Activated B cell treated with CpG ODN at 0.5 μM for 24 hours (primary cell): ENCODE measurements around the gene MARS1. TPM values are rescaled to one million over a fixed set of nuclear protein-coding genes. Genes with fewer than 3 reads are reported as not detected.

Experiments
- ATAC-seq: fragments of 200-7000 bp; cut with Tn5 transposase; one replicate; pipeline ENCODE4 v1.10.0; 2021; ENCODE audit warnings: low read depth, mild to moderate bottlenecking, moderate library complexity
- CTCF ChIA-PET: fragments of 350-600 bp; sonication (Branson Sonifier 250); formaldehyde crosslinking; loops from one replicate; lab custom pipeline; 2021; ENCODE audit warnings: antibody characterized with exemption; lab: Charles Lee
- POLR2A ChIA-PET: fragments of 350-600 bp; sonication (Branson Sonifier 250); formaldehyde crosslinking; loops from one replicate; lab custom pipeline; 2021; ENCODE audit warnings: antibody characterized with exemption; lab: Charles Lee
- DNase-seq: peaks from one replicate; pipeline ENCODE4 v3.0.0; 2022
- H3K27ac Mint-ChIP-seq: one replicate; pipeline ENCODE4 v1.8.0; 2020; ENCODE audit warnings: mixed read lengths
- H3K27me3 Mint-ChIP-seq: one replicate; pipeline ENCODE4 v1.8.0; 2021; ENCODE audit warnings: mixed read lengths
- H3K36me3 Mint-ChIP-seq: one replicate; pipeline ENCODE4 v1.8.0; 2021; ENCODE audit warnings: low read depth, mixed read lengths
- H3K4me1 Mint-ChIP-seq: one replicate; pipeline ENCODE4 v1.8.0; 2021; ENCODE audit warnings: mixed read lengths
- H3K4me3 Mint-ChIP-seq: one replicate; pipeline ENCODE4 v1.8.0; 2020; ENCODE audit warnings: mild to moderate bottlenecking, mixed read lengths
- H3K9me3 Mint-ChIP-seq: one replicate; pipeline ENCODE4 v1.8.0; 2020; ENCODE audit warnings: mixed read lengths
- intact Hi-C: fragments of 100-400 bp; cut with micrococcal nuclease; formaldehyde crosslinking; loops from one replicate; pipeline ENCODE4 v1.15.1; 2024
- total RNA-seq: library from RNA; stranded (reverse); gene quantifications from 2 replicates; pipeline ENCODE4 v1.2.3, GENCODE V29; 2022
- TF ChIP-seq, protein P1 (sequence below): fragments of 200-600 bp; IDR thresholded peaks from one replicate; pipeline ENCODE4 v1.8.0; 2022; ENCODE audit warnings: antibody characterized with exemption, mild to moderate bottlenecking

MARS1 gene
- total RNA-seq, 1 donor from 2014 or later, result 425 TPM

- H3K36me3 Mint-ChIP-seq, result peaks cover 21% of the 10 kb centered on the region
- ChIA-PET CTCF (interaction anchor here (1.3 to 6.7 kb wide), 3 partner anchors 14 to 199 kb away, joined by 4 to 74 read pairs (median 5); partner anchors contain the start of gene ARHGAP9), POLR2A (interaction anchor here (1.1 to 6.9 kb wide), 3 partner anchors 15 to 57 kb away, joined by 6 to 133 read pairs (median 7); partner anchors contain the start of genes ARHGAP9, DDIT3 and R3HDM2)
- DNase-seq (no peak), ATAC-seq (no peak)
- intact Hi-C loops, result loop anchor here (1.0 to 2.0 kb wide), 2 partner anchors 14 to 248 kb away; no protein-coding TSS in a partner anchor
- H3K4me1 Mint-ChIP-seq, result peaks cover 58% of the 10 kb centered on the region
- TF ChIP-seq, protein P1, sequence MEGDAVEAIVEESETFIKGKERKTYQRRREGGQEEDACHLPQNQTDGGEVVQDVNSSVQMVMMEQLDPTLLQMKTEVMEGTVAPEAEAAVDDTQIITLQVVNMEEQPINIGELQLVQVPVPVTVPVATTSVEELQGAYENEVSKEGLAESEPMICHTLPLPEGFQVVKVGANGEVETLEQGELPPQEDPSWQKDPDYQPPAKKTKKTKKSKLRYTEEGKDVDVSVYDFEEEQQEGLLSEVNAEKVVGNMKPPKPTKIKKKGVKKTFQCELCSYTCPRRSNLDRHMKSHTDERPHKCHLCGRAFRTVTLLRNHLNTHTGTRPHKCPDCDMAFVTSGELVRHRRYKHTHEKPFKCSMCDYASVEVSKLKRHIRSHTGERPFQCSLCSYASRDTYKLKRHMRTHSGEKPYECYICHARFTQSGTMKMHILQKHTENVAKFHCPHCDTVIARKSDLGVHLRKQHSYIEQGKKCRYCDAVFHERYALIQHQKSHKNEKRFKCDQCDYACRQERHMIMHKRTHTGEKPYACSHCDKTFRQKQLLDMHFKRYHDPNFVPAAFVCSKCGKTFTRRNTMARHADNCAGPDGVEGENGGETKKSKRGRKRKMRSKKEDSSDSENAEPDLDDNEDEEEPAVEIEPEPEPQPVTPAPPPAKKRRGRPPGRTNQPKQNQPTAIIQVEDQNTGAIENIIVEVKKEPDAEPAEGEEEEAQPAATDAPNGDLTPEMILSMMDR, result no peak
- H3K9me3 Mint-ChIP-seq, result no peaks in the 10 kb centered on the region
- peak overlapping the region; percentile 97 for H3K4me3 Mint-ChIP-seq
- H3K27me3 Mint-ChIP-seq, result no peaks in the 10 kb centered on the region
- peak overlapping the region; percentile 93 for H3K27ac Mint-ChIP-seq
Measured at GRCh38 chr12:57462912-57463253, 25.0 kb upstream of the MARS1 start.

GRCh38 chr12:57464569-57464968, 23.3 kb upstream of the MARS1 start:
- Mint-ChIP-seq H3K9me3 (no peaks in the 10 kb centered on the region), H3K4me1 (peaks cover 42% of the 10 kb centered on the region), H3K4me3 (no peak overlapping the region), H3K27ac (no peak overlapping the region), H3K27me3 (no peaks in the 10 kb centered on the region), H3K36me3 (peaks cover 29% of the 10 kb centered on the region)
- TF ChIP-seq, protein P1, result no peak
- intact Hi-C loops, result no loop called here
- ATAC-seq (no peak), DNase-seq (no peak)
- ChIA-PET POLR2A (interaction anchor here (6.9 kb wide), 1 partner anchor 13 kb away, joined by 133 read pairs; the partner anchor contains the start of gene ARHGAP9), CTCF (interaction anchor here (1.2 kb wide), 1 partner anchor 13 kb away, joined by 3 read pairs; no protein-coding TSS in a partner anchor)

DNA sequence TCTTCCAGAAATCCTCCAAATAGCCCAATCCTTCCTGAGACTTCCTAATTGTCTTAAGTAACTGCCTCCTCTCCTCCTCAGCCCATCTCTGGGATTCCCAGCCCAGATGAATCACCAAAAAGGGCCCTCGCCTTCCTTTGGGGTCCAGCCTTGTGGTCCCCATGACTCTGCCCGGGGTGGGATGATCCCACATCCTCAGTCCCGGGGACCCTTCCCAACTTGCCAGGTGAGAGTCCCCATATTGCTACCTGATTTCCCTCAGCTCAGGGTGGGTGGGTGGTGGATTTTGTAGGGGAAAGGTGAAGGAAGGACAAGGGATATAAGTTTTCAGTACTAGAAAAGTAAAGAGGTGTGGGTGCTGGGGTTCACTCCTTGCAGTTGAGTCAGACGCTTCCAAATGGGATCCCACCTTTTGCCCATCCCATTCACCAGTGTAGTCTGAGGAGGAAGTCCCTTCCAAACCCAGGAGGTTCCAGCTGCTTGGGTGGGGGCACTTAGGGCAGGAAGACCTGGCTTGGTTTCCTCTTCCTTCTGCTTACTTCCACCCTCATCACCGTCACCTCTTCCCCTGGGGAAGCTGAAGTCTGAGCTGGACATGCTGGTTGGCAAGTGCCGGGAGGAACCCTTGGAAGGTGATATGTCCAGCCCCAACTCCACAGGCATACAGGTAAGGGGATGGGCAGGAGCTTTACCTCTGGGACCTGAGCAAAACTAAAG, 22.7 kb upstream of the MARS1 start:
- intact Hi-C loops, result no loop called here
- no peak overlapping the region for H3K27ac Mint-ChIP-seq
- H3K36me3 Mint-ChIP-seq, result peaks cover 31% of the 10 kb centered on the region
- DNase-seq (no peak), ATAC-seq (no peak)
- no peaks in the 10 kb centered on the region for H3K27me3 Mint-ChIP-seq
- no peak overlapping the region for H3K4me3 Mint-ChIP-seq
- TF ChIP-seq, protein P1, result no peak
- no peaks in the 10 kb centered on the region for H3K9me3 Mint-ChIP-seq
- peaks cover 39% of the 10 kb centered on the region for H3K4me1 Mint-ChIP-seq
- ChIA-PET CTCF (interaction anchor here (1.2 kb wide), 1 partner anchor 12 kb away, joined by 3 read pairs; no protein-coding TSS in a partner anchor), POLR2A (interaction anchor here (0.5 to 1.7 kb wide), 3 partner anchors 12 to 384 kb away, joined by 3 to 7 read pairs (median 6); no protein-coding TSS in a partner anchor)

DNA sequence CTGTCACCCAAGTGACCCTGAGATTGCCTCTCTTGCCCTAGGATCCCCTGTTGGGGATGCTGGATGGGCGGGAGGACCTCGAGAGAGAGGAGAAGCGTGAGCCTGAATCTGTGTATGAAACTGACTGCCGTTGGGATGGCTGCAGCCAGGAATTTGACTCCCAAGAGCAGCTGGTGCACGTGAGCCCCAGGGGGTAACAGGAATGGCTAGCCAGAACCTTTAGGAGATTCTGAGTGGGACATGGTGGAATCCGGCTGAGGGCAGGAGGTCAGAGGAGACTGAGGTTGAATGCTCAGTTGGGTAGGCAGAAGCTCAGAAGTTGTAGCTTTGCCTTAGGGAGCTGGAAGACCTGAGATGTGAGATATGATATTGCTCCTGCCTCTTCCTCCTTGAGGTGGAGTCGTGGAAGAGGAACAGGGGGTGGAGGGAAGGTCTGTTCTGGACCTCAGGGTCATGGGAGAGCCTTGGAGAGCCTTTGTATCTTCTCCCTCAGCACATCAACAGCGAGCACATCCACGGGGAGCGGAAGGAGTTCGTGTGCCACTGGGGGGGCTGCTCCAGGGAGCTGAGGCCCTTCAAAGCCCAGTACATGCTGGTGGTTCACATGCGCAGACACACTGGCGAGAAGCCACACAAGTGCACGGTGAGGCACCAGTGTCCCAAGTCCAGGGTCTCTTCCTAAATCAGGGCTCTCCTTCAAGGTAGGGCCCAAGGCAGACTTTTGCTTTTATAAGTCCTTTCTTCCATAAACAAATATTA, 21.9 kb upstream of the MARS1 start:
- no peak for ATAC-seq
- Mint-ChIP-seq H3K27ac (no peak overlapping the region), H3K27me3 (no peaks in the 10 kb centered on the region), H3K9me3 (no peaks in the 10 kb centered on the region), H3K4me3 (no peak overlapping the region), H3K36me3 (peaks cover 34% of the 10 kb centered on the region), H3K4me1 (peaks cover 33% of the 10 kb centered on the region)
- ChIA-PET CTCF (interaction anchor here (0.8 to 1.2 kb wide), 3 partner anchors 8 to 11 kb away, joined by 3 read pairs; no protein-coding TSS in a partner anchor), POLR2A (interaction anchor here (0.5 to 1.7 kb wide), 5 partner anchors 11 to 385 kb away, joined by 3 to 7 read pairs (median 5); partner anchors contain the start of gene ARHGAP9)
- TF ChIP-seq, protein P1, result no peak
- intact Hi-C loops, result no loop called here
- DNase-seq, result no peak
